NK-92 (cell line): ENCODE data around the gene AURKA.
"Not testable (repeated sequence)": the region's sequence is repeated elsewhere in the genome, so short reads cannot be mapped to it uniquely, and the experiment has no call there.

Experiments used
- DNase-seq: peaks from one replicate; lab custom pipeline; 2025; ENCODE audit not compliant: unreplicated experiment; lab: John Stamatoyannopoulos, UW

AURKA gene

GRCh38 chr20:56391596-56392131, 351 bp downstream of the AURKA start:
- no peak for DNase-seq

- DNase-seq: no peak
These were observed 978 bp downstream of the AURKA start for GRCh38 chr20:56391037-56391436.

GRCh38 chr20:56390396-56390795, 1.6 kb downstream of the AURKA start:
- DNase-seq: not testable (repeated sequence)

- no peak for DNase-seq
These were observed 2.2 kb downstream of the AURKA start for GRCh38 chr20:56389807-56390206.

- no peak for DNase-seq
These were observed 3.1 kb downstream of the AURKA start for GRCh38 chr20:56388882-56389281.

- no peak for DNase-seq
These were observed 5.8 kb downstream of the AURKA start for GRCh38 chr20:56386219-56386618.

GRCh38 chr20:56385130-56385529, 6.9 kb downstream of the AURKA start:
- DNase-seq: no peak

GRCh38 chr20:56383334-56383733, 8.7 kb downstream of the AURKA start:
- no peak for DNase-seq

GRCh38 chr20:56382696-56383095, 9.3 kb downstream of the AURKA start:
- no peak for DNase-seq

- DNase-seq: no peak
These were observed 10.5 kb downstream of the AURKA start for GRCh38 chr20:56381501-56381900.

GRCh38 chr20:56380375-56380774, 11.6 kb downstream of the AURKA start:
- no peak for DNase-seq

- DNase-seq: no peak
These were observed 13.6 kb downstream of the AURKA start for GRCh38 chr20:56378386-56378785.

- no peak for DNase-seq
These were observed 15.7 kb downstream of the AURKA start for GRCh38 chr20:56376331-56376730.

GRCh38 chr20:56373942-56374341, 18.1 kb downstream of the AURKA start:
- no peak for DNase-seq

GRCh38 chr20:56372850-56373249, 19.2 kb downstream of the AURKA start:
- DNase-seq: no peak

GRCh38 chr20:56371977-56372376, 20.0 kb downstream of the AURKA start:
- DNase-seq: no peak

- no peak for DNase-seq
These were observed 22.8 kb downstream of the AURKA start for GRCh38 chr20:56369179-56369578.

GRCh38 chr20:56368351-56369134, 23.5 kb downstream of the AURKA start:
- no peak for DNase-seq

GRCh38 chr20:56363491-56363890, 28.5 kb downstream of the AURKA start:
- DNase-seq: no peak

GRCh38 chr20:56362833-56363413, 29.1 kb downstream of the AURKA start:
- no peak for DNase-seq

- DNase-seq: no peak
These were observed 30.1 kb downstream of the AURKA start for GRCh38 chr20:56361900-56362299.

GRCh38 chr20:56360908-56361205, 31.2 kb downstream of the AURKA start:
- DNase-seq: no peak
